Keratinocyte (primary cell): ENCODE measurements around the gene YLPM1.

ENCODE experiments used
- CTCF ChIP-seq, 3 experiments: IDR thresholded peaks in 1 of 3; conservative IDR thresholded peaks in 1 of 3; optimal IDR thresholded peaks in 1 of 3; 2 replicates in 2 of 3; 3 replicates in 1 of 3; pipeline versions ENCODE3 to v1.5.1; 2011; ENCODE audit warnings: low read length in 3 of 3, mild to moderate bottlenecking in 3 of 3, moderate library complexity in 2 of 3, control low read depth in 1 of 3, inconsistent platforms in 1 of 3; ENCODE audit not compliant: insufficient read depth in 2 of 3; ENCODE audit errors: extremely low read depth in 1 of 3
- EZH2 ChIP-seq: IDR thresholded peaks from one replicate; pipeline ENCODE4 v1.6.1; 2012; ENCODE audit warnings: inconsistent platforms, mild to moderate bottlenecking, low read length, moderate library complexity

- no peak for TF ChIP-seq EZH2
- TF ChIP-seq CTCF (optimal IDR thresholded peaks at IDR 0.05 in 1 of 3, IDR thresholded peaks at IDR 0.05 in 1 of 3, conservative IDR thresholded peaks at IDR 0.05 in 1 of 3; ENCODE audit: extremely low read depth in 1 of 3, insufficient read depth in 2 of 3, low read length in 3 of 3): no peak
Measured at GRCh38 chr14:74735125-74735524, 28.0 kb upstream of the YLPM1 start.
